ENCODE results near the gene SMIM38. TPM values are rescaled to one million over a fixed set of nuclear protein-coding genes. Genes with fewer than 3 reads are reported as not detected.
"Not testable (repeated sequence)": the region's sequence is repeated elsewhere in the genome, so short reads cannot be mapped to it uniquely, and the experiment has no call there.

SMIM38 gene
- total RNA-seq, 1 donor: 0.09 TPM

DNA sequence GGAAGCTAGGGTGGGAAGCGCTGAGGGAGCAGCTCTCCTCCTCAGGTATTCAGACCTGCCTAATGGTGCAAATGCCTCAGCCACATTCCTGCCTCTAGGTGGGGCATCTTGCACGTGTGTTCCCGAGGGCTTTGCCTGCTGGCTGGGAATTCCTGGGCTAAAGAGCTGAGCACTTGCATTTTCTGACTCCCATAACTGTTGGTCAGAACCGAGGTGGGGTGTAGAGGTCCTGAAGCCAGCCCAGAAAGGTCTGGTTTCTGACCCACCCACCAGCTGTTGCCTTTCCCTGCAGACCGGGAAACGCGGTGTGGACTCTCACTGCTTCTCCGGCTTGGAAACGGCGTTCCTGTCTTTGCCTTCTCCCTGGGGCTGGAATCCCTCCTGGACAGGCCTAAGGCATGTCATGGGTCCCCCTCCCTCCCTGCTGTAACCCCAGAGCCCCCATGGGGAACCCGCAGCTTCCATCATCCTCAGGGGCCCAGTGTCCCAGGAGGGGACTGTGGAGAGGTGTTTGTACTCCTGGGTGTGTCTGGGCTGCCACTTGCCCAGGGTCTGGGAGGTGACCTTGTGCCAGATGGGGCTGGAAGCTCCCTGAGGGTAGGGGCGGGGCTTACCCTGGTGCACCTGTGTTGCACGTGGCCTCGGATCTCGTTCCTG, 24.0 kb upstream of the SMIM38 start:
- TF ChIP-seq, protein P1, sequence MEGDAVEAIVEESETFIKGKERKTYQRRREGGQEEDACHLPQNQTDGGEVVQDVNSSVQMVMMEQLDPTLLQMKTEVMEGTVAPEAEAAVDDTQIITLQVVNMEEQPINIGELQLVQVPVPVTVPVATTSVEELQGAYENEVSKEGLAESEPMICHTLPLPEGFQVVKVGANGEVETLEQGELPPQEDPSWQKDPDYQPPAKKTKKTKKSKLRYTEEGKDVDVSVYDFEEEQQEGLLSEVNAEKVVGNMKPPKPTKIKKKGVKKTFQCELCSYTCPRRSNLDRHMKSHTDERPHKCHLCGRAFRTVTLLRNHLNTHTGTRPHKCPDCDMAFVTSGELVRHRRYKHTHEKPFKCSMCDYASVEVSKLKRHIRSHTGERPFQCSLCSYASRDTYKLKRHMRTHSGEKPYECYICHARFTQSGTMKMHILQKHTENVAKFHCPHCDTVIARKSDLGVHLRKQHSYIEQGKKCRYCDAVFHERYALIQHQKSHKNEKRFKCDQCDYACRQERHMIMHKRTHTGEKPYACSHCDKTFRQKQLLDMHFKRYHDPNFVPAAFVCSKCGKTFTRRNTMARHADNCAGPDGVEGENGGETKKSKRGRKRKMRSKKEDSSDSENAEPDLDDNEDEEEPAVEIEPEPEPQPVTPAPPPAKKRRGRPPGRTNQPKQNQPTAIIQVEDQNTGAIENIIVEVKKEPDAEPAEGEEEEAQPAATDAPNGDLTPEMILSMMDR (IDR thresholded peaks at IDR 0.05; ENCODE audit: insufficient read depth, low read length): peak; percentile 81
- DNase-seq (ENCODE audit: low read depth): peak; percentile 81
- H3K4me3 ChIP-seq (ENCODE audit: low read depth, low read length): no peak overlapping the region

DNA sequence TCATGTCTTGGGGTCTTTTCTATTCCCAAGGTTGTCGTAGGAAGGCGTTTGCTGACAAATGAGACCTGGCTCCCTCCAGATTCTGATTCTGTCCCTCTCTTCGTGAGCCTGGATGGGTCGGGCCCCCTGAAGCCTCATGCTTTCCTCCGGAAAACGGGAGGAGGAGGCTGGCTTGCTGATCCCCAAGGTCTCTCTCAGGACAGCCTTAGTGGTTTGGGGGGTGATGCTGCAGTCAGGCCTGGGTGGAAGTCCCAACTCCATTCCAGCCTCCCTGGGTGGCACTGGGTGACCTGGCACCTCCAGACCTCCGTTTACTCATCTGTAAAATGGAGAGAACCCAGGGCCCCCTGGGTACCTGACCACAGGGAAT, 23.4 kb upstream of the SMIM38 start:
- TF ChIP-seq, protein P1 (IDR thresholded peaks at IDR 0.05; ENCODE audit: insufficient read depth, low read length): no peak
- H3K4me3 ChIP-seq (ENCODE audit: low read depth, low read length): no peak overlapping the region

DNA sequence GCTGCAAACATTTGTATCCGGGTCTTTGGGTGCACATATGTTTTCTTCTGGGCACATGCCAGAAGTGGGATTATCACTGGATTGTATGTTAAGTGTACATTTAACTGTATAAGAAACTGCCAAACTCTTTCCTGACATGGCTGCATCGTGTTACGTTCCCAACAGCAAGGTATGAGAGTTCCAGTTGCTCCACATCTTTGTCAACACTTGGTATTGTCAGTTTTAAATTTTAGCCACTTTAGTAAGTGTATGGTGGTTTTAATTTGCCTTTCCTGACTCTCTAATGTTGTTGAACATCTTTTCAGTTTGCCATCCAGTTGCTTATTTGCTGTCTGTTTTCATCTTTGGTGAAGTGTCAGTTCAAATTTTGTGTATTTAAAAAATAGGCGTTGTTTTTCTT, 22.5 kb upstream of the SMIM38 start:
- no peak overlapping the region for H3K4me3 ChIP-seq (ENCODE audit: low read depth, low read length)
- DNase-seq (ENCODE audit: low read depth): no peak
- TF ChIP-seq, protein P1 (IDR thresholded peaks at IDR 0.05; ENCODE audit: insufficient read depth, low read length): no peak

More for the DNA sequence above, 23.4 kb upstream of the SMIM38 start:
- no peak for DNase-seq (ENCODE audit: low read depth)

DNA sequence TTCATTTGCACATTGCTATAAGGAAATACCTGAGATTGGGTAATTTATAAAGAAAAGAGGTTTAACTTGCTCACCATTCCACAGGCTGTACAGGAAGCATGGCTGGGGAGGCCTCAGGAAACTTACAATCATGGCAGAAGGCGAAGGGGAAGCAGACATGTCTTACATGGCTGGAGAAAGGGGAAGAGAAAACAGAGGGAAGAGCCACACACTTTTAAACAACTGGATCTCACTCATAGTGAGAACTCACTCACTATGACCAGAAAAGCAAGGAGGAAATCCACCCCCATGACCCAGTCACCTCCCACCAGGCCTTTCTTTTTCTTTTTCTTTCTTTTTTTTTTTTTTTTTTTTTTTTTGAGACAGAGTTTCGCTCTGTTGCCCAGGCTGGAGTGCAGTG, 21.6 kb upstream of the SMIM38 start:
- not testable (repeated sequence) for DNase-seq (ENCODE audit: low read depth); H3K4me3 ChIP-seq (ENCODE audit: low read depth, low read length)

DNA sequence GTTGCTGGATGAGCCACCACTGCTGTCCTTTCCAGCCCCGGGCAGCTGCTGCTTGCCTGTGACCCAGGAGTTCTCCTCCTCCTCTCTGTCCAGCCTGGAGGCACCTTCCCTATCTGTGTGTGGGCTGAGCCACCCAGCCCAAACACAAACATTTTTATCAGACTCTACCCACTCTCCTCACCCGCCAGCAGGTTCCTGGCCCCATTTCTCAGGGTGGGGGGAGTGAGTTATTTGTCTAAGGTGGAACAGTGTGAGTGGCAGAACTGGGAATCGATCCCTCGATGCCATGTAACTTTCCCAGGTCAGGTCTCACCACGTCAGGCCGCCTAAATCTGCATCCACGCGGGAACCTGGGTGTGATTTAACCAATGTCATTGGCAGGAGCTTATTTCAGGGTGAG, 20.8 kb upstream of the SMIM38 start:
- TF ChIP-seq, protein P1 (IDR thresholded peaks at IDR 0.05; ENCODE audit: insufficient read depth, low read length): no peak
- DNase-seq (ENCODE audit: low read depth): no peak

DNA sequence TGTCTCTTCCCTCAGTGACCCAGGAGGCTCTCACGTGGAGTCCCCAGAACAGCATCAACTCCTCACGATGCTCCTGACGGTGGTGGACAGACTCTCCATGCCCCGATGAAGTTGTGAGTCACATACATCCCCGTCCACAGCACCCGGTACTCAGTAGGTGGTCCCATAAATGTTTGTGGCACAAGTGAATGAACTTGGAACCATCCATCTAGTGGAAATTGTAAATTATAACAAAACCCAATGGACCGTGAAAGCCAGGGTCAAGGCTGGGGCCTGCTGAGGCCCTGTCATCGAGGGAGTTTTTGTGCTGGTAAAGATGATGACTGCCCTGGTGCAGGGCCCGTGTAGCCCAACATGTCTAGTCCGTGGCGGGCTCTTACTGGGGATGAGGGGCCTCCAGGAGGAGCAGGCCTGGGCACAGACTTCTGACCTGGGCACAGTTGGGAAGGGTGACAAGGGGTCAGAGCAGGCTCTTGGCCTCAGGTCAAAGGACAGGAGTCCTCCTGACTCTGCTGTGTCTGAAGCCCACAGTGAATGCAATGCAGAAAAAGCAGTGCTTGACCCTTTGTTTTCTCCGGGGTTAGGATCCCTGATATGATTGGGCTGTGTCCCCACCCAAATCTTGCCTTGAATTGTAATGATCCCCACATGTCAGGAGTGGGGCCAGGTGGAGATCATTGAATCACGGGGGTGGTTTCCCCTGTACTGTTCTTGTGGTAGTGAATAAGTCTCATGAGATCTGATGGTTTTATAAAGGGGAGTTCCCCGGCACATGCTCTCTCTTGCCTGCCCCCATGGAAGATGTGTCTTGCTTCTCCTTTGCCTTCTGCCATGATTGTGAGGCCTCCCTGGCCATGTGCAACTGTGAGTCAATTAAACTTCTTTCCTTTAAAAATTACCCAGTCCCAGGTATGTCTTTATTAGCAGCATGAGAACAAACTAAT, 20.0 kb upstream of the SMIM38 start:
- DNase-seq (ENCODE audit: low read depth): no peak

More for the DNA sequence above, 20.8 kb upstream of the SMIM38 start:
- no peak overlapping the region for H3K4me3 ChIP-seq (ENCODE audit: low read depth, low read length)

DNA sequence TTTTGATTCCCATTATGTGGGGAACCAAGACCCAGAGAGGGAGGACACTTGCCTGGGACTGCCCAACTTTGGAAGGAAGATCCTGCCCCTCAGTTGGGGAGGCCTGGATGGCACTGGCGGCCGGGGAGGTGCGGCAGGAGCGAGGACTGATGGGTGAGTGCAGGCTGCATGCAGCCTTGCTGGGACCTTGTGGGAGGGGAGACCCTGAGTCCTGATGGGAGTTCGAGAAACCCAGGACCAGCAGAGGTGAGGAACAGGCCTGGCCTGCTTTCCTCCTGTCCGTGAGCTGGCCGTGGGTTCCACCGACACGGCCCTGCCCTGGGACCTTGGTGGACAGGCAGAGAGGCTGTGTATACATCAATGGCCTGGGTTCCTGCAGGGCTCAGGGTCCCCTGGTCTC, 19.3 kb upstream of the SMIM38 start:
- no peak for DNase-seq (ENCODE audit: low read depth)
- no peak overlapping the region for H3K4me3 ChIP-seq (ENCODE audit: low read depth, low read length)
- TF ChIP-seq, protein P1 (IDR thresholded peaks at IDR 0.05; ENCODE audit: insufficient read depth, low read length): no peak

More for the DNA sequence above, 20.0 kb upstream of the SMIM38 start:
- TF ChIP-seq, protein P1 (IDR thresholded peaks at IDR 0.05; ENCODE audit: insufficient read depth, low read length): no peak
- H3K4me3 ChIP-seq (ENCODE audit: low read depth, low read length): no peak overlapping the region

Data from fibroblast of the aortic adventitia (primary cell).